ENCODE results near the gene MAP2K4. TPM values are rescaled to one million over a fixed set of nuclear protein-coding genes. Genes with fewer than 3 reads are reported as not detected.

MAP2K4 gene
- total RNA-seq, 2 donors from 2014 or later, result 16.7 to 38.7 TPM

DNA sequence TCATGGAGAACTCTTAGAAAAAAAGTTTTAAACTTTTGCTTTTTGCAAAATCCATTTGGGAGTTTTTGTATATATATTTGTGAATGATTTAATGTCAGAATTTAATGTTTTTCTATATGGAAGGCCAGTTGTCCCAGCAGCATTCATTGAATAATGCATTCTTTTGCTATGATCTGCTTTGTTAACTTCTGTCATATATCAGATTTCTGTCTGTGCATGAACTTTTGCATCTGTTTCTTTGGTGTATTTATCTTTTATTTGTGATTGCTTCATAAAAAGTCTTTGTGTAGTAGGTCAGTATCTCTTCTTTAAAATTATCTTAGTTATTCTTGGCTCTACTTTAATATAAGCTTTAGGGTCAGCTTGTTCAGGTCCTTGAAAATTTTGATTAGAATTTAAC, 84.2 kb downstream of the MAP2K4 start:
- Histone ChIP-seq H3K4me3 (no peak overlapping the region), H3K9me3 (peaks cover 2% of the 10 kb centered on the region), H3K4me1 (ENCODE audit: control insufficient read depth in 1 of 2, low read depth in 2 of 2) (peaks cover 17 to 24% of the 10 kb centered on the region in 2 donors), H3K36me3 (no peaks in the 10 kb centered on the region), H3K27ac (no peak overlapping the region), H3K27me3 (replicated peaks; ENCODE audit: insufficient read depth) (no peaks in the 10 kb centered on the region)
- DNase-seq (ENCODE audit: low spot score) (no peak), ATAC-seq (ENCODE audit: insufficient number of reproducible peaks, low FRiP score, low read depth) (no peak)
- TF ChIP-seq, protein P1, sequence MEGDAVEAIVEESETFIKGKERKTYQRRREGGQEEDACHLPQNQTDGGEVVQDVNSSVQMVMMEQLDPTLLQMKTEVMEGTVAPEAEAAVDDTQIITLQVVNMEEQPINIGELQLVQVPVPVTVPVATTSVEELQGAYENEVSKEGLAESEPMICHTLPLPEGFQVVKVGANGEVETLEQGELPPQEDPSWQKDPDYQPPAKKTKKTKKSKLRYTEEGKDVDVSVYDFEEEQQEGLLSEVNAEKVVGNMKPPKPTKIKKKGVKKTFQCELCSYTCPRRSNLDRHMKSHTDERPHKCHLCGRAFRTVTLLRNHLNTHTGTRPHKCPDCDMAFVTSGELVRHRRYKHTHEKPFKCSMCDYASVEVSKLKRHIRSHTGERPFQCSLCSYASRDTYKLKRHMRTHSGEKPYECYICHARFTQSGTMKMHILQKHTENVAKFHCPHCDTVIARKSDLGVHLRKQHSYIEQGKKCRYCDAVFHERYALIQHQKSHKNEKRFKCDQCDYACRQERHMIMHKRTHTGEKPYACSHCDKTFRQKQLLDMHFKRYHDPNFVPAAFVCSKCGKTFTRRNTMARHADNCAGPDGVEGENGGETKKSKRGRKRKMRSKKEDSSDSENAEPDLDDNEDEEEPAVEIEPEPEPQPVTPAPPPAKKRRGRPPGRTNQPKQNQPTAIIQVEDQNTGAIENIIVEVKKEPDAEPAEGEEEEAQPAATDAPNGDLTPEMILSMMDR (IDR thresholded peaks at IDR 0.05), result no peak

- Histone ChIP-seq H3K27me3 (replicated peaks; ENCODE audit: insufficient read depth) (no peaks in the 10 kb centered on the region), H3K36me3 (no peaks in the 10 kb centered on the region), H3K4me1 (ENCODE audit: control insufficient read depth in 1 of 2, low read depth in 2 of 2) (peaks cover 17 to 24% of the 10 kb centered on the region in 2 donors), H3K9me3 (no peaks in the 10 kb centered on the region), H3K27ac (peak overlapping the region; percentile 16 to 41), H3K4me3 (no peak overlapping the region)
- no peak for DNase-seq (ENCODE audit: low spot score)
- TF ChIP-seq, protein P1 (IDR thresholded peaks at IDR 0.05), result no peak
- no peak for ATAC-seq (ENCODE audit: insufficient number of reproducible peaks, low FRiP score, low read depth)
Measured at GRCh38 chr17:12107905-12108304, 87.2 kb downstream of the MAP2K4 start.

GRCh38 chr17:12110906-12111305, 90.2 kb downstream of the MAP2K4 start:
- DNase-seq (ENCODE audit: low spot score) (no peak), ATAC-seq (ENCODE audit: insufficient number of reproducible peaks, low FRiP score, low read depth) (no peak)
- Histone ChIP-seq H3K4me3 (no peak overlapping the region), H3K27me3 (replicated peaks; ENCODE audit: insufficient read depth) (no peaks in the 10 kb centered on the region), H3K27ac (no peak overlapping the region), H3K4me1 (ENCODE audit: control insufficient read depth in 1 of 2, low read depth in 2 of 2) (peaks cover 17 to 22% of the 10 kb centered on the region in 2 donors), H3K9me3 (no peaks in the 10 kb centered on the region), H3K36me3 (peaks cover 21% of the 10 kb centered on the region)
- TF ChIP-seq, protein P1 (IDR thresholded peaks at IDR 0.05), result no peak

- DNase-seq (ENCODE audit: low spot score) (no peak), ATAC-seq (ENCODE audit: insufficient number of reproducible peaks, low FRiP score, low read depth) (no peak)
- H3K4me3 ChIP-seq, result no peak overlapping the region
- H3K27me3 ChIP-seq (replicated peaks; ENCODE audit: insufficient read depth), result no peaks in the 10 kb centered on the region
- H3K36me3 ChIP-seq, result peaks cover 21% of the 10 kb centered on the region
- no peaks in the 10 kb centered on the region for H3K9me3 ChIP-seq
- H3K4me1 ChIP-seq (ENCODE audit: control insufficient read depth in 1 of 2, low read depth in 2 of 2), result peaks cover 3 to 4% of the 10 kb centered on the region in 2 donors
- no peak overlapping the region for H3K27ac ChIP-seq
- TF ChIP-seq, protein P1 (IDR thresholded peaks at IDR 0.05), result no peak
Measured at GRCh38 chr17:12113156-12113555, 92.5 kb downstream of the MAP2K4 start.

- TF ChIP-seq, protein P1 (IDR thresholded peaks at IDR 0.05), result no peak
- no peak for ATAC-seq (ENCODE audit: insufficient number of reproducible peaks, low FRiP score, low read depth)
- Histone ChIP-seq H3K36me3 (peaks cover 21% of the 10 kb centered on the region), H3K4me1 (ENCODE audit: control insufficient read depth in 1 of 2, low read depth in 2 of 2) (no peaks in the 10 kb centered on the region), H3K27me3 (replicated peaks; ENCODE audit: insufficient read depth) (no peaks in the 10 kb centered on the region), H3K27ac (no peak overlapping the region), H3K9me3 (no peaks in the 10 kb centered on the region), H3K4me3 (no peak overlapping the region)
- DNase-seq (ENCODE audit: low spot score), result no peak
Measured at GRCh38 chr17:12114686-12115418, 94.2 kb downstream of the MAP2K4 start.
